Measurements from ENCODE around the gene NF2.

Gene NF2

GRCh38 chr22:29723766-29724165 lies 120.3 kb downstream of the NF2 start:
- DNase-seq (no peak), ATAC-seq (no peak)

DNA sequence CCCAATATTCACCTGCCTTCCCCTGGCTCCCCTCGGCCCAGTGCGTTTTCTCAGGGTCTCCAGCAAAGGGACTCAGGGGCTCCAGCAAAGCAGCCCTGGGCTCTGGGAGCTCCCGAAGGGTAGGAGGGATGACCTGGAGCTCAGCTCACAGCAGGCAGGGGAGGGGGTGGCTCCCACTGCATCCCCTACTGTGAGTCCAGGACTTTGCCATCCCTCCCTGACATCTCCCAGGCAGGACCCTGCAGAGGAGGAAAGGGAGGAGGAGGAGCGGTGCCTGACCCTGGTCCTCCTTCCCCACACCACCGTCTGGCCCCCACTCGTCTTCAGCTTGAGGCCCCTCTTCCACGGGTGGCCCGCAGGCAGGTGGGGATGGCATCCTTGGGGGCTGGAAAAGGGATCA lies 121.4 kb downstream of the NF2 start:
- no peak for ATAC-seq
- no peak for DNase-seq

GRCh38 chr22:29726106-29726505 lies 122.7 kb downstream of the NF2 start:
- ATAC-seq (no peak), DNase-seq (no peak)

GRCh38 chr22:29726512-29727130 lies 123.2 kb downstream of the NF2 start:
- DNase-seq (no peak), ATAC-seq (no peak)

- DNase-seq: peak; percentile 38
- no peak for ATAC-seq
Measured at GRCh38 chr22:29727131-29727523, 123.7 kb downstream of the NF2 start.

DNA sequence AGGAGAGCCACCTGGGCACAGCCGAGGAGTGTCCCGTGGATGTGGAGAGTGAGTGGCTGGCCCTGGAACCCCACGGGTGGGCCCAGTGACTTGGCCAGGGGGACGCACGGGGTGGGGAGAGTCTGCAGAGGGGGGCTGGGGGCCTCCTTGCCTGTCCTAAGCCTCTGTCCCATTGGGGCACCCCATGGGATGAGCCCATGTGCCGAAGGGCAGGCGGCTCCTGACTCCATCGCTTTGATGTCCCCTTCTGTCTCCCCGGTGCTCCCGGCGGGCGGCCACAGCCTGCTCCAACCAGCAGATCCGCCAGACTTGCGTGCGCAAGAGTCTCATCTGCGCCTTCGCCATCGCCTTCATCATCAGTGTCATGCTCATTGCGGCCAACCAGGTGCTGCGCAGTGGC lies 125.7 kb downstream of the NF2 start:
- ATAC-seq (no peak), DNase-seq (no peak)

GRCh38 chr22:29731058-29731850 lies 127.8 kb downstream of the NF2 start:
- no peak for DNase-seq
- ATAC-seq: no peak

DNA sequence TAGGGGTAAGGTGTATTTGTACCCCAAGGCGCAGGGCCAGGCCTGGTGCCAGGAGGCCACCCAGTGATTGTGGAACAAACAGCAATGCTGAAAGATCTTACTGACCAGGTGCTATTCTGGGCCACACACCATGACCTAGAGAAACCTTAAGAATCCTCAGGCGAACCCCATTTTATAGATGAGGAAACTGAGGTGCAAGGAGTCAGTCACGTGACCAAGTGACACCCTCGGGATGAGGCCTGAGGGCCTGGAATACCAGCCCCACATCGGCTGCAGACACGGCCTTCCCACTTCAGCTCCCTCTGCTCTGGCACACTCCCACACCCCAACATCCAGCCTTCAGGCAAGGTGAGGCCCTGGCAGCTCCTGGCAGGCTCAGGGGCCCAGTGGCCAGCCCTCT lies 129.4 kb downstream of the NF2 start:
- DNase-seq: no peak
- no peak for ATAC-seq

GRCh38 chr22:29733362-29734201 lies 130.1 kb downstream of the NF2 start:
- DNase-seq: no peak
- no peak for ATAC-seq

- no peak for DNase-seq
- ATAC-seq: no peak
Measured at GRCh38 chr22:29734406-29734805, 131.0 kb downstream of the NF2 start.

DNA sequence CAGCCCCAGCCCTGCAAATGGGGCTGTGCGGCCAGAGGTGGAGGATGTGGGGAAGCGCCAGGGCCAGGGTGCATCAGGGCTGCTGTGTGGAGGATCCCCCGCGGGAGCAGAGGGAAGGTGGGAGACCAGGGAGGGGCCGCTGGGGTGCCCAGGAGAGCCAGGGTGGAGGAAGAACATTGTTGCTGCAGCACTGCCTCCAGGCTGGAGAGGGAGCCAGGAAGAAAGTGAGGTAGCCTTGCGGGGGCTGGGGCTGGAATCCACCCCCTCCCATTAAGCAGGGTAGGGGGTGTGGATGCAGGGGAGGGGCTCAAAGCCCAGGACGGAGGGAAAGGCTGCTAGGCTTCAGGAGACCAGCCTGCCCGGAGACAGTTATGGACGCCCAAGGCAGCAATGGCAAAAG lies 131.4 kb downstream of the NF2 start:
- no peak for DNase-seq
- ATAC-seq: no peak

- ATAC-seq: no peak
Measured at GRCh38 chr22:29735416-29735815, 132.0 kb downstream of the NF2 start.

DNA sequence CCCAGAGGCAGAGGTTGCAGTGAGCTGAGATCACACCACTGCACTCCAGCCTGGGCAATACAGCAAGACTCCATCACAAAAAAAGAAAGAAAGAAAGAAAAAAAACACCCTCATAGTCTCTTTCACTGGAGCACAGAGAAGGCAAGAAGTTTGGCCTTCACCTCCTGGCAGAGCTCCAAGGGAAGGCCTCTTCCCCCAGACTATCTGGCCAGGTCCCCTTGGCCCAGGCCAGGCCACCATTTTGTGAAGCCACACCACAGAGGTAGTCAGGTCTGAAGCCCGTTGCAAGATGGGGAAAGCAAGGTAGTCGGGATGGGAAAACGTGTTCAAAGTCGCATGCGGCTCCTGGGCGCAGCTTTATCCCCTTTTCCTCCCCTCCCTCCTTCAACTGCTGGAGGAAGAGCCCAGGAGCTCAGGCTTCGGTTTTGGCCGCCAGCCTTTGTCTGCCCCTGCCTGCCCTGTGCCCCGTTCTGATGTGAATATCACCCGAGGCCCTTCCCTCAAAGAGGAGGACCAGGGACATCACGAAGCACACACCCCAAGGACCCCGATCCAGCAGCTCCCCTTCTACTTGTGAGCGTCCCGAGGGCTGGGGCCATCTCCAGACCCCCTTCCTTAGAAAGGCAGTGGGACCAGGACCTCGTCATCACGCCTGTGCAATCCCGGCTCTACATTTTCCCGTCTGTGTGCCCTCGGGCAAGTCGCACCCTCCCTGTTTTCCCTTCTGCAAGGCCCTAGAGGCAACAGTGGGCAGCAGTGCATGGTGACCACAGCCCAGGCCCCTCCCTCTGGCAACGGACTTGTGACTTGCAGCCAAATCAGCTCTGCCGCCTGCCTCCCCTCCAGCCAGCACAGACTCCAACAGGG lies 134.1 kb downstream of the NF2 start:
- DNase-seq: no peak
- ATAC-seq: no peak

More at GRCh38 chr22:29735416-29735815, 132.0 kb downstream of the NF2 start:
- no peak for DNase-seq

- DNase-seq (no peak), ATAC-seq (no peak)
Measured at GRCh38 chr22:29738118-29738815, 134.8 kb downstream of the NF2 start.

- DNase-seq (no peak), ATAC-seq (no peak)
Measured at GRCh38 chr22:29739346-29739875, 136.0 kb downstream of the NF2 start.

GRCh38 chr22:29740216-29740615 lies 136.8 kb downstream of the NF2 start:
- ATAC-seq: no peak
- DNase-seq: no peak

DNA sequence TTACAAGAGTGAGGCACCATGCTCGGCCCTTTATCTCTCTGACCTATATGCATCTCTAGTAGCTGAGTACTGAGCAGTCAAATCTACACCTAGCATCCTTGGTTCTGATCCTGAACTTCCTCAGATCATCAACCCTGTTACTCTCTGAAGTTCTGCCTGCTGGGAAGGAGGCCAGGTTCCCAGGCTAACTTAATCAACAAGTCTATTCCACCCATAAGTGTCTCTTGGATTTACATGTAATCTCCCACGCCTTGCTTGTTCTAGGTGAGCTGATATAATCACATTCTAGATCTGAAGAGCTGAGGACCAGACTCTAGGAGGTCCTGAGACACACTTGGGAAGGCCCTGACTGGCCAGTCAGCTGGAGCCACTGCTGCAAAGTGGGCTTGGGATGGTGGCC lies 138.5 kb downstream of the NF2 start:
- DNase-seq (no peak), ATAC-seq (no peak)

DNA sequence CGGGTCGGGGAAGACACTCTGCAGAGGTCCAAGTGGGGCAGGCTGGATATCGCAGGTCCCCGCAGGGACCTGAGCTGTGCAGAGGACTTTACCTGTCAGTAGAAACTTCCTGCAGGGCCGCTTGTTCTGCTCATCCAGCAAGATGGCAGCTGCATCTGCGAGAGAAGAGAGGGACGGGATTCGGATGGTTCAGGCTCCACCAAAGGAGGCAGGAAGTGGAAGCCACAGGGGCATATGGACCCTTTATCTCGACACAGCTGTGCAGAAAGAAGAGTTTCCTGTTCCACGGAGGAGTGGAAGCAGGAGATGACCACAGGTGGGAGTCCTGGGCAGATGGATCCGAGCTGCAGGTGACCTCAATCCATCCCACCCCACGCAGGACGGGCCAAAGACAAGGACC lies 138.9 kb downstream of the NF2 start:
- DNase-seq (no peak), ATAC-seq (no peak)

GRCh38 chr22:29744902-29745301 lies 141.5 kb downstream of the NF2 start:
- ATAC-seq (no peak), DNase-seq (no peak)

- ATAC-seq (no peak), DNase-seq (no peak)
Measured at GRCh38 chr22:29747832-29748231, 144.4 kb downstream of the NF2 start.

Measured in stimulated activated naive CD8-positive, alpha-beta T cell treated with anti-CD3 and anti-CD28 coated beads, Interleukin-15, Interleukin-2, amounts not matched to agents 100 U/mL and 50 U/mL, for 24 hours (primary cell).